D721Med (cell line): ENCODE results near the gene NKX1-2.

Experiments used
- DNase-seq: peaks from one replicate; pipeline ENCODE4 v3.0.0; 2011; ENCODE audit warnings: low spot score; ENCODE audit not compliant: insufficient read length
- FAIRE-seq: peaks from 2 replicates; lab custom pipeline; 2011; peaks lifted over from hg19 to GRCh38; lab: Jason Lieb, UNC
- CTCF ChIP-seq: IDR thresholded peaks from 2 replicates; pipeline ENCODE4 v1.5.1; 2012; ENCODE audit warnings: mild to moderate bottlenecking, control low read depth; ENCODE audit not compliant: insufficient read depth; ENCODE audit errors: missing control alignments

Gene NKX1-2

DNA sequence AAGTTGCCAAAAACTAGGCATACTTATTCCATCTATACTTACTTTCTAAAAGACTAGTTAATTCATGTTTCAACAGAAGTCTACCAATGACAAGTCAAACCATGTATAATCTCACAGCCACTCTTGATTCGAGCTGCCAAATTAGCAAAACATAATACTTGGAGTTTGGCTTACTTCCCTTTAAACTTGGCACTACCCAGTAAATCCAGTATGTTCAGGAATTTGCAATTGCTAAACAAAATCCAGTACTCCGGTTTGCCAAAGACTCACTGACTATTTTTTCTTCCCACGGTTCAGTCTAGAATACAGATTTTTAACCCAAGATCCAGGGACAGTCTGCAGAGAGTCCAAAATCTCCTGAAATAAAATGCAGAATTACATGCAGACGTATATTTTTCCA lies 35.8 kb downstream of the NKX1-2 start:
- TF ChIP-seq CTCF, result no peak
- DNase-seq, result no peak

GRCh38 chr10:124409696-124410095 lies 40.1 kb downstream of the NKX1-2 start:
- no peak for FAIRE-seq
- TF ChIP-seq CTCF, result no peak
- DNase-seq, result no peak

More for the DNA sequence above, 35.8 kb downstream of the NKX1-2 start:
- no peak for FAIRE-seq

- DNase-seq (no peak), FAIRE-seq (no peak)
- no peak for TF ChIP-seq CTCF
Observed at GRCh38 chr10:124408357-124408756, 41.5 kb downstream of the NKX1-2 start.

DNA sequence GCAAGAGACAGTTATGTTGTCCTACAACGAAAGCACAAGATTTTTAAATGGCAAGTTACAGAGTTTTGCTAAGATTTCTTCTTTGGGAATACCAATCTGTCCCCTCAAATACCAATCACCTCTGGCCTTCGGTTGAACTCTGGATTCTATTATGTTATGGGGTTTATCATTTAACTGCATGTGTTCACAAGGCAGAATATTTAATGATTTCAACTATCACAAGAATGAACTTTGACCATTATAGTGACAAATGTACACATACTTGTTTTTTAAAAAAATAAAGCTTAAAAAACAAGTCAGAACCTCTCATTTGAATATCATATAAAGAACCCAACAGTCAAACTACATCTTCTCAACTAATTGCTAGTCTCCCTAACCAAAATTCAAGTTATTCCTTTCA lies 42.4 kb downstream of the NKX1-2 start:
- TF ChIP-seq CTCF, result no peak
- no peak for DNase-seq
- no peak for FAIRE-seq

DNA sequence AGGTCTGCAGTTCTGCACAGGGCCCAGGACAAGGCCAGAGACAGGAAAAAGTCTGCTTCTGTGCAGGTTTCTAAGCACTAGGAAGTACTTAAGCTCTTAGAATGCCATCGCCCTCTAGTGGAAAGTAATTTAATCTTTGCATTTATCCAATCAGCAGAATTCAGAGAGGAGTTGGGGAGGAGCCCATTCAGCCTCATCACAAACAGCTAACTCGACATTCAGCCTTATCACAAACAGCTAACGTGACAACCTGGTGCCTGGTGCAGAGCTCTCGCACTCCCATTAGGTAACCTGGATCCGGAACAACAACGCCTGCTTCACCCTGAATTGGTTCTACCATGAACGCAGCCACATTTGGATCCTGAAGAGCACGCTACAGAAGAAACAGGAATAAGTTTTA lies 46.3 kb downstream of the NKX1-2 start:
- no peak for DNase-seq
- FAIRE-seq, result no peak
- TF ChIP-seq CTCF, result peak; percentile 69

GRCh38 chr10:124402273-124402672 lies 47.6 kb downstream of the NKX1-2 start:
- FAIRE-seq (no peak), DNase-seq (no peak)
- no peak for TF ChIP-seq CTCF

- no peak for TF ChIP-seq CTCF
- FAIRE-seq (no peak), DNase-seq (no peak)
Observed at GRCh38 chr10:124401633-124402032, 48.2 kb downstream of the NKX1-2 start.
